ENCODE measurements around the gene CERCAM.
"Not testable (repeated sequence)": the region's sequence is repeated elsewhere in the genome, so short reads cannot be mapped to it uniquely, and the experiment has no call there.

Gene CERCAM

GRCh38 chr9:128393145-128393775 is 27.4 kb upstream of the CERCAM start:
- no peak for DNase-seq

GRCh38 chr9:128393970-128394369 is 26.7 kb upstream of the CERCAM start:
- DNase-seq: no peak

- DNase-seq: no peak
Observed at GRCh38 chr9:128394379-128395168, 26.1 kb upstream of the CERCAM start.

- peak; percentile 54 to 73 (median 70) for DNase-seq
Observed at GRCh38 chr9:128396970-128397613, 23.6 kb upstream of the CERCAM start.

GRCh38 chr9:128397831-128398230 is 22.8 kb upstream of the CERCAM start:
- DNase-seq: no peak

- DNase-seq: no peak
Observed at GRCh38 chr9:128399861-128400260, 20.8 kb upstream of the CERCAM start.

- DNase-seq: no peak
Observed at GRCh38 chr9:128404560-128404959, 16.1 kb upstream of the CERCAM start.

- no peak for DNase-seq
Observed at GRCh38 chr9:128405077-128405779, 15.4 kb upstream of the CERCAM start.

- DNase-seq: no peak
Observed at GRCh38 chr9:128405780-128406171, 14.9 kb upstream of the CERCAM start.

GRCh38 chr9:128406848-128407391 is 13.7 kb upstream of the CERCAM start:
- peak in 1 of 4 experiments; percentile 11 for DNase-seq

GRCh38 chr9:128408963-128409431 is 11.7 kb upstream of the CERCAM start:
- no peak for DNase-seq

GRCh38 chr9:128409450-128409849 is 11.2 kb upstream of the CERCAM start:
- no peak for DNase-seq

GRCh38 chr9:128409978-128410377 is 10.7 kb upstream of the CERCAM start:
- DNase-seq: peak in 1 of 4 experiments; percentile 16

- no peak for DNase-seq
Observed at GRCh38 chr9:128411364-128412119, 9.1 kb upstream of the CERCAM start.

- peak; percentile 53 to 70 (median 59) for DNase-seq
Observed at GRCh38 chr9:128412120-128412790, 8.4 kb upstream of the CERCAM start.

GRCh38 chr9:128413728-128414127 is 6.9 kb upstream of the CERCAM start:
- not testable (repeated sequence) for DNase-seq

- DNase-seq: no peak
Observed at GRCh38 chr9:128414461-128414860, 6.2 kb upstream of the CERCAM start.

- no peak for DNase-seq
Observed at GRCh38 chr9:128415281-128415680, 5.4 kb upstream of the CERCAM start.

GRCh38 chr9:128416014-128416413 is 4.6 kb upstream of the CERCAM start:
- DNase-seq: no peak

- no peak for DNase-seq
Observed at GRCh38 chr9:128416432-128417019, 4.1 kb upstream of the CERCAM start.

Data from suppressor macrophage (primary cell).